Spleen (tissue), 11 donors: ENCODE measurements around the gene BACH2. TPM values are rescaled to one million over a fixed set of nuclear protein-coding genes. Genes with fewer than 3 reads are reported as not detected.
A peak's percentile ranks its signal among the peaks of the same experiment; 100 is the strongest.

ENCODE experiments used
- DNase-seq: peaks from one replicate; pipeline ENCODE4 v3.0.0-alpha.2; 2020
- H3K27ac ChIP-seq, 8 donors: fragments of 200-600 bp; sonication (generic) in 7 of 8; 1 replicate in 4 of 8; 2 replicates in 4 of 8; pipeline versions ENCODE4 v1.5.0 to v1.8.0; 2016 to 2021; ENCODE audit warnings: inconsistent platforms in 4 of 8, mild to moderate bottlenecking in 4 of 8, moderate library complexity in 1 of 8
- H3K27me3 ChIP-seq, 7 donors: fragments of 200-600 bp; sonication (generic) in 6 of 7; replicated peaks in 1 of 7; 1 replicate in 4 of 7; 2 replicates in 3 of 7; pipeline versions ENCODE4 v1.5.0 to v1.8.0; 2016 to 2021; ENCODE audit warnings: inconsistent platforms in 3 of 7, mild to moderate bottlenecking in 1 of 7
- H3K36me3 ChIP-seq, 6 donors: fragments of 200-600 bp; sonication (generic) in 5 of 6; 1 replicate in 4 of 6; 2 replicates in 2 of 6; pipeline versions ENCODE4 v1.5.0 to v1.8.0; 2016 to 2021; ENCODE audit warnings: inconsistent platforms in 2 of 6
- H3K4me1 ChIP-seq, 6 donors: fragments of 200-600 bp; sonication (generic) in 5 of 6; 1 replicate in 3 of 6; 2 replicates in 3 of 6; pipeline versions ENCODE4 v1.5.0 to v1.8.0; 2016 to 2021; ENCODE audit warnings: inconsistent platforms in 3 of 6
- H3K4me3 ChIP-seq, 8 donors: fragments of 200-600 bp; sonication (generic) in 7 of 8; 1 replicate in 4 of 8; 2 replicates in 4 of 8; pipeline versions ENCODE4 v1.5.0 to v1.8.0; 2016 to 2021; ENCODE audit warnings: inconsistent platforms in 4 of 8, mild to moderate bottlenecking in 4 of 8, moderate library complexity in 2 of 8
- H3K9me3 ChIP-seq, 8 donors: fragments of 200-600 bp; sonication (generic) in 7 of 8; 1 replicate in 4 of 8; 2 replicates in 4 of 8; pipeline versions ENCODE4 v1.5.0 to v1.8.0; 2016 to 2021; ENCODE audit warnings: inconsistent platforms in 4 of 8
- POLR2A ChIP-seq, 3 donors: fragments of 450-650 bp; IDR thresholded peaks; one replicate each; pipeline ENCODE4 v1.5.1; 2017; ENCODE audit warnings: antibody characterized with exemption in 3 of 3, mild to moderate bottlenecking in 1 of 3
- POLR2AphosphoS5 ChIP-seq, 3 donors: sonication (generic); formaldehyde crosslinking; IDR thresholded peaks; one replicate each; pipeline ENCODE4 v1.5.1; 2017; ENCODE audit warnings: antibody characterized with exemption in 3 of 3
- WGBS, 5 donors: extraction: QIAGEN DNeasy Blood & Tissue Kit in 3 of 5; methylation state at CpG; one replicate each; pipeline versions ENCODE4 v1.1.5 to v1.1.7; 2013 to 2018; 5-methylcytosine and 5-hydroxymethylcytosine counted together
- intact Hi-C: fragments of 100-400 bp; cut with DNase I; formaldehyde crosslinking; loops from one replicate; pipeline ENCODE4 v1.15.0; 2023; ENCODE audit warnings: low total_unique reads
- polyA plus RNA-seq, 3 donors: library from polyadenylated mRNA; stranded (reverse); fragments of 200-250 nt; gene quantifications; one replicate each; pipeline ENCODE4 v1.2.1, GENCODE V29; 2013
- total RNA-seq, 7 donors: library from RNA; depleted of rRNA in 3 of 7; stranded (reverse); fragments of >200 nt in 3 of 7; fragmentation: NEBNext Ultra II Directional in 4 of 7; extraction: Animal tissue kit (Norgen Biotek cat#: 25700) in 4 of 7; gene quantifications; one replicate each; pipeline versions ENCODE4 v1.1.0 to v1.2.1, GENCODE V29; 2016 to 2021
- TF ChIP-seq, protein P1 (sequence below), 11 experiments: fragments of 200-600 bp in 7 of 11; fragments of 450-650 bp in 4 of 11; sonication (generic) in 4 of 11; IDR thresholded peaks in 8 of 11; conservative IDR thresholded peaks in 3 of 11; 1 replicate in 7 of 11; 2 replicates in 4 of 11; pipeline versions ENCODE4 v1.4.0 to v1.8.0; 2016 to 2021; ENCODE audit warnings: antibody characterized with exemption in 11 of 11, inconsistent platforms in 4 of 11, mild to moderate bottlenecking in 1 of 11
- donor health status: healthy with polysubstance abuse.
- donor health status: DM: no; HTN: no; CAD: no; lungs with moderate emphysema.
- donor health status: DM: no; HTN: no; CAD: no.
- donor health status: Bipolar disorder and iron deficiency.
- donor health status: healthy.
- donor health status: DM: no; HTN: no; CAD: no.
- donor health status: DM: yes; HTN: yes; CAD: no.

Gene BACH2
- total and polyA plus RNA-seq, 10 donors: 3.0 to 53.8 (median 32.3) TPM

DNA sequence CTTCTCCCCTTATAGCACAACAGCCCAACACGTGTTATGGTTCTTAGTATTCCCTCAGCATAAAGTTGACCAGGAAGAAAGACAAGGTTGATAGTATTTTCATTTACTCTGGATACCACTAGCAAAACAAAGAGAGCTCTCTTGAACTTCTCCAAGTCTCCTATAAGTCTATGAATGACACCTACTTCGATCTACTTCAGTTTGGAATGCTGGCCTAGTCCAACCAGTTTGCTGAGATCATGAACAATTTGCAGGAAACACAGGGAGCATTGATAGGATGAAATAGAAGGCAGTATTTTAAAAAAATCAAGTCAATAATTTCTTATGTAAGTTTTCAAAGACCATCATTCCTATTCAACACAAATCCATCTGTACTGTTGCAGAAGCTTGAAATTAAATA is 308.8 kb downstream of the BACH2 start:
- DNase-seq: no peak
- Histone ChIP-seq H3K36me3 (peaks cover 0 to 15% (median 0%) of the 10 kb centered on the region in 6 donors), H3K27me3 (no peaks in the 10 kb centered on the region), H3K9me3 (no peaks in the 10 kb centered on the region), H3K4me3 (no peak overlapping the region), H3K4me1 (peaks cover 0 to 27% (median 13%) of the 10 kb centered on the region in 6 donors), H3K27ac (no peak overlapping the region)
- intact Hi-C loops: loop anchor here (10.0 kb wide), 1 partner anchor 307 kb away; the partner anchor contains the start of gene BACH2
- 93 to 99% (median 97%) methylated on average over 2 of the region's 2 CpGs for WGBS, 5 donors
- TF ChIP-seq, protein P1, sequence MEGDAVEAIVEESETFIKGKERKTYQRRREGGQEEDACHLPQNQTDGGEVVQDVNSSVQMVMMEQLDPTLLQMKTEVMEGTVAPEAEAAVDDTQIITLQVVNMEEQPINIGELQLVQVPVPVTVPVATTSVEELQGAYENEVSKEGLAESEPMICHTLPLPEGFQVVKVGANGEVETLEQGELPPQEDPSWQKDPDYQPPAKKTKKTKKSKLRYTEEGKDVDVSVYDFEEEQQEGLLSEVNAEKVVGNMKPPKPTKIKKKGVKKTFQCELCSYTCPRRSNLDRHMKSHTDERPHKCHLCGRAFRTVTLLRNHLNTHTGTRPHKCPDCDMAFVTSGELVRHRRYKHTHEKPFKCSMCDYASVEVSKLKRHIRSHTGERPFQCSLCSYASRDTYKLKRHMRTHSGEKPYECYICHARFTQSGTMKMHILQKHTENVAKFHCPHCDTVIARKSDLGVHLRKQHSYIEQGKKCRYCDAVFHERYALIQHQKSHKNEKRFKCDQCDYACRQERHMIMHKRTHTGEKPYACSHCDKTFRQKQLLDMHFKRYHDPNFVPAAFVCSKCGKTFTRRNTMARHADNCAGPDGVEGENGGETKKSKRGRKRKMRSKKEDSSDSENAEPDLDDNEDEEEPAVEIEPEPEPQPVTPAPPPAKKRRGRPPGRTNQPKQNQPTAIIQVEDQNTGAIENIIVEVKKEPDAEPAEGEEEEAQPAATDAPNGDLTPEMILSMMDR (IDR thresholded peaks at IDR 0.05 in 8 of 11, conservative IDR thresholded peaks at IDR 0.05 in 3 of 11): no peak
- TF ChIP-seq POLR2AphosphoS5 (IDR thresholded peaks at IDR 0.05) (no peak), POLR2A (IDR thresholded peaks at IDR 0.05) (no peak)

DNA sequence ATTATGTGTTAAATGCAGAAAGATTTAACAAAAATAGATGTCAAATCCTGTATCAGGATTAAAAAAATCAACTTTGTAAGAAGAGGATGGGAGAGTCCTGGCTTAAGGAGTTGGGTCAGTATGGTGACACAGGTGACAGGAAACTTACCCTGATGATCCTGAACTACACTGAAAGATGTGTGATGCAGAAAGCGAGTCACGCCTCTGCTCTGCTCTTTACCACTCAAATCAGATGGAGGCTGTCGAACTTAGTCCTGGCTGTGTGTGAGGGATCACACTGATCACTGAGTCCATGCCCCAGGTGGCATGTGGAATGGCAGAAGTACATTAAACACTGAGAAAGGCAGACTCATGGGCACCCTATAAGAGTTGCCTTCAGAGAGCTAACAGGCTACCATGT is 309.5 kb downstream of the BACH2 start:
- Histone ChIP-seq H3K27ac (no peak overlapping the region), H3K9me3 (no peaks in the 10 kb centered on the region), H3K36me3 (peaks cover 0 to 8% (median 0%) of the 10 kb centered on the region in 6 donors), H3K4me1 (peaks cover 0 to 27% (median 13%) of the 10 kb centered on the region in 6 donors), H3K27me3 (no peaks in the 10 kb centered on the region), H3K4me3 (no peak overlapping the region)
- intact Hi-C loops: loop anchor here (10.0 kb wide), 1 partner anchor 308 kb away; the partner anchor contains the start of gene BACH2
- TF ChIP-seq POLR2A (IDR thresholded peaks at IDR 0.05) (no peak), POLR2AphosphoS5 (IDR thresholded peaks at IDR 0.05) (no peak)
- TF ChIP-seq, protein P1 (IDR thresholded peaks at IDR 0.05 in 8 of 11, conservative IDR thresholded peaks at IDR 0.05 in 3 of 11): no peak
- DNase-seq: no peak
- WGBS, 5 donors: 82 to 96% (median 89%) methylated on average over 3 of the region's 3 CpGs

DNA sequence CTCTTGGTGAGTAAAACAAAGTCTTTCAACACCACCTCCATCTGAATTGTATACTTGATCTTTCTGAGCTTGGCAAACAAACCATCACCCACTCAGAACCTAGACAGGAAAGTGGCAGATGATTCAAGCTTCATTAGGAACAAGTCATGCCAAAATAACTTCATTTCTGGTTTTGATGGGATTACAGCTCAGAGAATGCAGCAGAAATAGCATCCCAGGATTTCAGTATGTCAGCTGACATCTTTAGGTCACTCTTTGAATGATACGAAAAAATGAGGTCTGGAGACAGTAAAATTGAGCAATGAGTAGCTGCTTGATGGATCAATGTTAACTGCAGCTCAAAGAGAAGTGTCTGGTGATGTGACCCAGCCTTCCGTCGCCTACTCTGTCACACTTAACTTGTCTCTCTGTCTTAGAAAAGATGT is 310.0 kb downstream of the BACH2 start:
- H3K9me3 ChIP-seq: no peaks in the 10 kb centered on the region
- peak overlapping the region in 2 of 8 donors; percentile 10 to 56 for H3K27ac ChIP-seq
- WGBS, 5 donors: 81 to 84% (median 82%) methylated on average over 3 of the region's 3 CpGs
- peaks cover 0 to 27% (median 13%) of the 10 kb centered on the region in 6 donors for H3K4me1 ChIP-seq
- H3K27me3 ChIP-seq: no peaks in the 10 kb centered on the region
- TF ChIP-seq POLR2AphosphoS5 (IDR thresholded peaks at IDR 0.05) (peak in 1 of 3 donors; percentile 57), POLR2A (IDR thresholded peaks at IDR 0.05) (no peak)
- TF ChIP-seq, protein P1 (IDR thresholded peaks at IDR 0.05 in 8 of 11, conservative IDR thresholded peaks at IDR 0.05 in 3 of 11): no peak
- peaks cover 0 to 7% (median 0%) of the 10 kb centered on the region in 6 donors for H3K36me3 ChIP-seq
- H3K4me3 ChIP-seq: no peak overlapping the region
- DNase-seq: no peak
- intact Hi-C loops: loop anchor here (10.0 kb wide), 1 partner anchor 308 kb away; the partner anchor contains the start of gene BACH2

DNA sequence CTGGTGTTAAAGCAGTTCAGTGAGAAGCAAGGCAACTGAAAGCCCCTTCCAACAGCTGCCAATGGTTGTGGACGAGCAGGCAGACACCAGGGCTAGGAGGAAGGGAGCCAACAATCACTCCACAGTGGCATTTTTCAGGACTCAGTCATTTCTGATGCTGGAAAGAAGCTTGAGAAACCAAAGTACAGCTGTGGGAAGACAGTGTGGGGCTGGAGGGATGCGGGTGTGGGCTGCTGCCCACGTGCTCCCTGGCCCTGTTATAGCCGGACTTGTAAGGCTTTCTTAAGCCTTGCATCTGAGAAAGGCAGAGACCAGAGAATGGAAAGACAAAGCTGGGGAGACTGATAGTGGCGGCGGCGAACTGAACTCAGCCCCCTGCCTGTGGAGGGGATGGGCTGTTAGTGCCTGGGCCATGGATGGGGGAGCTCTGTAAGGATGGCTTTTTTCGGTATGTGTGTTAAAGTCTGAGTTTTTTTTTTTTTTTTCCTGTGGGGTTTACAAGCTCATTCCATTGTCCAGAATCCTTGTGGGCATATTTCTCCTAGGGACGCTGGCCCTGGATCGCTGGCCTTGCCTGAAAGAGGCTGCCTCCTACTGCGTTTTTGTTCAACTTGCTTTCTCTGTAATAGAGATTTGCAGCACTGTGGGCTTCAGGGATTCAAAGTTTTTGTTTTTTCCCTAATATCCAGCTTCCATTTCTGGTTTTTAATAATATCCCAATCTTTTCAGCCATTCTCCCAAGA is 310.7 kb downstream of the BACH2 start:
- Histone ChIP-seq H3K27me3 (no peaks in the 10 kb centered on the region), H3K27ac (peak overlapping the region in 6 of 8 donors; percentile 13 to 56 (median 46)), H3K9me3 (no peaks in the 10 kb centered on the region), H3K4me1 (peaks cover 0 to 27% (median 13%) of the 10 kb centered on the region in 6 donors), H3K4me3 (no peak overlapping the region), H3K36me3 (peaks cover 0 to 7% (median 0%) of the 10 kb centered on the region in 6 donors)
- intact Hi-C loops: loop anchor here (10.0 kb wide), 1 partner anchor 309 kb away; the partner anchor contains the start of gene BACH2
- WGBS, 5 donors: 78 to 85% (median 83%) methylated on average over 11 of the region's 11 CpGs
- DNase-seq: no peak
- TF ChIP-seq POLR2AphosphoS5 (IDR thresholded peaks at IDR 0.05) (no peak), POLR2A (IDR thresholded peaks at IDR 0.05) (no peak)
- TF ChIP-seq, protein P1 (IDR thresholded peaks at IDR 0.05 in 8 of 11, conservative IDR thresholded peaks at IDR 0.05 in 3 of 11): no peak
